HuH-7.5 (cell line): ENCODE measurements around the gene SDK1.

Experiments used
- DNase-seq: peaks from one replicate; pipeline ENCODE4 v3.0.0; 2011; ENCODE audit warnings: low spot score

SDK1 gene

GRCh38 chr7:4103352-4104091 is 802.5 kb downstream of the SDK1 start:
- no peak for DNase-seq

GRCh38 chr7:4107839-4108238 is 806.8 kb downstream of the SDK1 start:
- DNase-seq = no peak

- DNase-seq = no peak
These were observed 807.9 kb downstream of the SDK1 start for GRCh38 chr7:4108951-4109350.

- no peak for DNase-seq
These were observed 808.5 kb downstream of the SDK1 start for GRCh38 chr7:4109481-4110110.

GRCh38 chr7:4110438-4110837 is 809.4 kb downstream of the SDK1 start:
- no peak for DNase-seq

GRCh38 chr7:4111166-4111565 is 810.1 kb downstream of the SDK1 start:
- DNase-seq = no peak

- DNase-seq = no peak
These were observed 812.2 kb downstream of the SDK1 start for GRCh38 chr7:4113271-4113670.

- no peak for DNase-seq
These were observed 812.9 kb downstream of the SDK1 start for GRCh38 chr7:4113976-4114375.

GRCh38 chr7:4115442-4115841 is 814.4 kb downstream of the SDK1 start:
- no peak for DNase-seq

GRCh38 chr7:4115941-4116610 is 815.0 kb downstream of the SDK1 start:
- DNase-seq = no peak

GRCh38 chr7:4119848-4120247 is 818.8 kb downstream of the SDK1 start:
- DNase-seq = no peak

GRCh38 chr7:4123346-4123745 is 822.3 kb downstream of the SDK1 start:
- DNase-seq = no peak

- no peak for DNase-seq
These were observed 822.8 kb downstream of the SDK1 start for GRCh38 chr7:4123823-4124222.

GRCh38 chr7:4124556-4125477 is 823.8 kb downstream of the SDK1 start:
- DNase-seq = no peak

- DNase-seq = no peak
These were observed 827.0 kb downstream of the SDK1 start for GRCh38 chr7:4127909-4128560.

- DNase-seq = no peak
These were observed 828.5 kb downstream of the SDK1 start for GRCh38 chr7:4129481-4130122.

- DNase-seq = no peak
These were observed 830.0 kb downstream of the SDK1 start for GRCh38 chr7:4131063-4131462.

- DNase-seq = no peak
These were observed 831.2 kb downstream of the SDK1 start for GRCh38 chr7:4132221-4132620.

GRCh38 chr7:4133491-4134044 is 832.5 kb downstream of the SDK1 start:
- DNase-seq = no peak

GRCh38 chr7:4134204-4134603 is 833.2 kb downstream of the SDK1 start:
- DNase-seq = no peak

GRCh38 chr7:4134631-4135030 is 833.6 kb downstream of the SDK1 start:
- no peak for DNase-seq
